NCI-H446 treated with DMSO at 0.1 percent for 48 hours (cell line): ENCODE measurements around the gene TIMP3.

Source experiments
- DNase-seq: peaks from one replicate; lab custom pipeline; 2025; lab: John Stamatoyannopoulos, UW

TIMP3 gene

DNA sequence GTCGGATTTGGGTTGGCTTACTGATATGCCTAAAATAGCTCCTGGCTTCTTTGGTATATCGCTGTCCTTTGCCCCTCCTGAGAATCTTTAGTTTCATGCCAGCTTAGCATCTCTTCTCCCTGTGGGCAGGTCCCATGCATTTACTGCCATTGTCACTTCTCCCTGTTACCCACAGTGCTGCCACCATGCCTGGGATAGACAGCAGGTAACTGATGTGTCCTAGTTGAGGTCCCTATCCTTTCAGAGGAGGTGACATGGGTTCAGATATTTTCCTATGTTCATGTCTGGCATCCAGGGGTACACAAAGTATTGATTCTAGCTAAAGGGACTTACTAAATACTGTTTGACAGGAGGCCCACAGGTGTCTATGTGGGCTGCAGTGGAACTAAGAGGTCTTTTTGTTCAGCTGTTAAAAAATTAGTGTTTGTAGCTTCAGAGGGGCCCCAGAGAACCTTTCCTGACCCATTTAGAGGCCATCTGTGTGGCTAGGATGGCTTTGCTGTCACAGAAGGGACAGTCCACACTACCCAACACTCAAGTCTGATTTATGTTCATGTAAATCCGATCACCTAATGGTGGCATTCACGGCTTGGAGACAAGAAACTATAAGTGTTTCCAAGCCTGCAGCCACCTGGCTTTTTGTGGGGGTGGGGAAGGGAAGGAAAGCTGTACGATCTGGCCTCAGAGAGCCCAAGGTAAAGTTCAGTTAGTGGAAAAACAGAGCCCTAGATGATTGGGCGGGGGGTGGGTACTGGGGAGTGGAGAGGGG, 8.5 kb downstream of the TIMP3 start:
- no peak for DNase-seq

- no peak for DNase-seq
Measured at GRCh38 chr22:32810555-32811133, 9.1 kb downstream of the TIMP3 start.

GRCh38 chr22:32811788-32812545, 10.5 kb downstream of the TIMP3 start:
- no peak for DNase-seq

DNA sequence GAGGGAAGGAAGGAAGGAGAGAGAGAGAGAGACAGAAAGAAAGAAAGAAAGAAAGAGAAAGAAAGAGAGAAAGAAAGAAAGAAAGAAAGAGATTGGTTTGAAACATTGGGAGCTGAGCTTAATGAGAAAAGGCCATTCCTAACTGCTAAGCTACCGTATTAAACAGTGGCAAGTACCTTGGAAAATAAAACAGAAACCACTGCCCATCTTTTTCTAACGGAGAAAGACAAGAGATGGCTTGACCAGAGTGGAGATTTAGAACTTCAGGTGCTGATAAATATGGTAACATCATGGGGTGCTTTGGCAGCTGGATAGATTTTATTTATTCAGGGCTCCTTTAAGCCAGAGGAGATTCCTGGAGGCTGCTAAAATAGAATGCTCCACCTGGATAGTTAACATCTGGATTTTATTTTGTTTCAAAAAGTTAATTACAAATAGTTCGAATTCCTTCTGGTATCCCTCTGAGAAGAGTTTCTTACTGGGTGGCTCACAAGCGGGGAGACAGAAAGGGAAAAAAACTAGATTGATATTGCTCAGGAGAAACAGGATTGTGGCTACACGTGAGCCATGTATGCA, 12.9 kb downstream of the TIMP3 start:
- DNase-seq = no peak

- no peak for DNase-seq
Measured at GRCh38 chr22:32815059-32815458, 13.6 kb downstream of the TIMP3 start.

GRCh38 chr22:32815943-32816342, 14.4 kb downstream of the TIMP3 start:
- DNase-seq = no peak

DNA sequence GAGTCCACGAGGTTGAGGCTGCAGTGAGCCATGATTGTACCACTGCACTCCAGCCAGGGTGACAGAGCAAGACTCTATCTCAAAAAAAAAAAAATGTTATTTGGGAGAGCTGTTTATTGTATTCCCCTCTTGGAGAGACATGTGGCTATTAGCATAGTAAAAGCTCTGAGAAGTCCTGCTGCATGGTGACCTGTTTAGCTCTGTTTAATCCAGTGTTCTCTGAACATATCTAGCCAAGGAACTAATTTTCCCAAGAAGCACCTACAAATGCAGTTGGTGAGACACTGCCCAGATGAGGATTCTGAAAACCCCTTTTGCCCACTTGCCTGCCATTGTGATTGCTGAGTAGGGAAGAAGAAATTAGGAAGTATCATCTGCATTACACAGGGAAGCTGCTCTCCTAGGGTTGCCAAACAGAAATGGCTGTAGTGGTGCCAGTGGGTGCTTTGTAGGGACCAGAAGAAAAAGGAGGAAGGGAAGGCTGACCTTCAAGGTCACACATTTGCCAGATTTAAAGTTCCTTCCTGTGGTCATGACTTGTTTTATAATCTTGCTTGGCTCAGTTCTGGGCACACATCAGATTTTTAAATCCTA, 15.7 kb downstream of the TIMP3 start:
- DNase-seq = no peak

DNA sequence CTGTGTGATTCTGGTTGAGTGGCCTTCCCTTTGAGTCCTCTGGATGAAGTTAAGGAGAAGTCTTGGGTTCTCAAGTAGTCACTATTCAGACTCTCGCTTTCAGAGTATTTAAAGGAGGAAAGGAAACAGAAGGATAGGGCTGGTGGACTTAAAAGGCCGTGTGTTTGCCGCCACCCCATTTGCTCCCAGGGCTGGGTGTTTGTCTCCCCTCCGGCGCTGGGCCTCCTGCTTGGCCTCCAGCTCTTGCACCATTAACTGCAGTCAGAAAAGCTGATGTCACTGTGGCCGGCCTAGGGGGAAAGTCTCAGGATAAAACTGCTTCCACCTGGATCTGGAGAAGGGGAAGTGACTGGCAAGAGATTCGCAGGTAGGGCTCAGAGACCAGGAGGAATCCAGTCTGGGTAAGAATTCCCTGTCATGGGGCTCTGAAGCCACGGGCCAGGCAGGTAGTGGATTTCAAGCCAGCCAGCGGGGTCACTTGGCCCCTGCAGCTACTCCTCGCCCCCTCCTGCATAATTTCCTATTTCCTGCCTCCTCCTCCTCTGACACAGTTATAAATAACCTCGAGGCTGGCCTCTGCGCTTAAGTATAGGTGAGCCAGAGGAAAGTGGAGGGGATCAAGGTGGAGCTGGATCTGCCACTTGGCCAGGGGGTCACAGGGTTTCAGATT, 17.1 kb downstream of the TIMP3 start:
- DNase-seq = no peak

GRCh38 chr22:32819120-32819519, 17.6 kb downstream of the TIMP3 start:
- DNase-seq = no peak

DNA sequence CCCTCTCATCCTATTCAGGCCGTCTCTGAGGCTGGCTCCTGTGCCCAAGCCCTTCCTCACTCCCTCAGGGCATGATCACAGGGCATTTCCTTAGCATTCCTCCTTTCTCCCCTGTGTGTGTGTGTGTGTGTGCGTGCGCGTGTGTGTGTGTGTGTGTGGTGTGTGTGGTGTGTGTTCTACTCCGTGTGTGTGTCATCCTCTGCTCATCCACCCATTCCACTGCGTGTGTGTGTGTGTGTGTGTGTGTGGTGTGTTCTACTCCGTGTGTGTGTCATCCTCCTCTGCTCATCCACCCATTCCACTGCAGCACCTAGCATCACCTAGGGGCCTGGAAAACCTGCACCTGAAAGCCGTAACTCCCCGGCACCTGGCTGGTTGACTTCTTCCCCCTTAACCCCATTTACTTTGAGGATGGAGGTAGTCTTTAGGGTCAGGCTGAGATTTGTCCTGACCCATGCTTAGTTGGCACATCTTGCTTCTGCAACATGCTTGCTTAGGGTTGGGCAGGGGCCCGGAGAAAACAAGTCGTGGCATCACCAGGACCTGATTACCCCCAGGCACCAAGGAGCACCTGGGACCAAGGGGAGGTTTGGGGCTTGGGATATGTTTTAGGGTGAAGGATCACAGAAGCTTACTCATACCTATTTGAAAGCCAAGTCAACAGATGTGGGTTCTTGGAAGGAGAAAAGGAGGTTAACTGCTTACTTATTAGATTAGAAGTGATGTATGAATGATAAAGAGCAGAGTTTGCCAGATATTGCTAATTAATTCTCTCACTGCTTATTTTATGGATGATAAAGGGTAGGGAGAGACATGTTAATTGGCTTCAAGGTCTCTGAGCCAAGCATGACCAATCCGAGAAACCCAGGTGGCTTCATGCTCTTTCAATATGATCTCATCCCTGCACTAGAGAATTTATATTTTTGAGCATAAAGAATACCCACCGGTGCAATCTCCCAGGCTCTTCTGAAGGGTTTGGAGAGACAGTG, 18.9 kb downstream of the TIMP3 start:
- no peak for DNase-seq

- no peak for DNase-seq
Measured at GRCh38 chr22:32822179-32822877, 20.8 kb downstream of the TIMP3 start.

DNA sequence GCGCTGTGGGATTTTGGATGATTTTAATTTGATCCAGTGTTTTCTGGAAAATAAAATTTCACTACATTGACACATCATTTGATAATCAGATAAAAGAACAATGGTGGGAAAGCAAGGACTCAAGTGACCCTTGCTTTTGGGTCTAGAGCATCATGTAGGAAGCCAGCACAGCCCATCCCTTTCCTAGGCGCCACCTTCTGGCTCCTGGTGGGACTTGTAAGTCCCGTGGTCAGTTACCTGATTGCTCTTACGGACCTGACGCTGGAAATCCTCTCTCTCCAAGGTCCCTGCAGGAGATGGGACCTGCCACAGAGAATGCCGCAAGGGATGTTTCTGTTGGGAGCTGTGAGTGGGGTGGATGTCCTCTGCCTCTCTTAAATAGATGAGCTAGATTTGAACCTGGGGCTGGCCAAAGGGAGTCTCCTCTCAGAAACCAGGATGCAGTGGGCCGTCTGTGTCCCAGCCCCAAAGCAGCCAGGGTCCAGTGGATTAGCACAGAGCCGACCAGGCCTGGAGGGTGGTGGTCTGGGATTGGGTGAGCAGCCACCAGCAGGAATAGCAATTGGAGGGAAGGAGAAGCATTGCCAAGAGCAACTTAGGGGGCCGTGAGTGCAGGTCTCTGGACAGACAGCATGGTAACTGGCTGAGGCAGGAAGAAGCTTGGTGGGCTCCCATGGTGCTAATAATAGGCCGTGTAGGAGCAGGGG, 21.7 kb downstream of the TIMP3 start:
- DNase-seq = no peak

DNA sequence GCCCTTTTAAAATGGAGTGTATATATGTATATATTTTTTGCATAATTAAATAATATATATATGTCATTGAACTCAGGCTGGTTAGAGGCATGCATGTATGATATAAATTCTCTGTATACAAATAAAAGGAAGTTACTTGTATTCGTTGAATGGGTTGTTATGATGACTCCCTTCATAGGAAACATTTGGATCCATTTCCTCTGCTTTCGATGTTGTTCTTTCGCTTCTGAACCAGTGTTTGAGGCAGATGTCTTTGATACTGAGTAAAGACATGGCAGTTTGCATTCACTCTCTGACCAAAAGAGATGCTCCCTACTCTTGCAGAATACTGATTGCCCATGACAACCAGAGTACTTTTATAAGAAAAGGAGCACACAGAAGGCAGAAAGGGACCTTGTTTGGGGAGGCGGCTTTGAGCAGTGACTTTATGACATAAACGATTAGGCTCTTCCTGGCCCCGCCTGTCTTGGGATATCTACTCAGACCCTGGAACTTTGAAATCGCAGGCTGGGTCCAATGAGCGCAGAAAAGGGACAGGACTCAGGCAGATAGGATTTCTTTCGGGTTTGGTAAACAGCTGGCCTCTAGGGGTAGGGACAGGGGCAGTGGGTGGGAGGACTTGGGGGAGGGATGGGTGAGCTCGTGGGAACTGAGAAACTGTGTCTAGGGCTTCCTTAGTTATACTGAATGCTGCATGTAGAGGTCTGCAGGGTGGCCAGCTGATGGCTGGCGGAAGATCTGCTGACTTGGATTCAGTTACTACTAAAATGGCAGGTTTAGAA, 23.2 kb downstream of the TIMP3 start:
- no peak for DNase-seq

DNA sequence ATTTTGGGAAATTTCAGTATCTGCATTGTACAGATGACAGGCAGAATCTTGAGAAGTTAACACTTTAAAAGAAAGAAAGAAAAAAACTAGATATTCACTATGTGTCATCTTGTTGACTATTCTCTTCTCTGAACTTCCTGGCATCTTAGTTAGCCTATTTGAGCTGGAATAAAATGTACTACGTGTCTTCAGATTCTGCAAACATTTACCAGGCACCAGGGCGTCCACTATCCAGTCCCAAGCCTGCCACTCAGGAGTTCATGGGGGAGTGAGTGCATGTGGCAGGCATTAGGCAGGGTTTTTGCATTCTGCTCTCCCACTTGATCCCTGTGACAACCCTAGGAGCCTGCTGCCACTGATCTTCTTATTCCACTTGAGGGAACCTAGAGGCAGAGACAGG, 25.0 kb downstream of the TIMP3 start:
- no peak for DNase-seq

DNA sequence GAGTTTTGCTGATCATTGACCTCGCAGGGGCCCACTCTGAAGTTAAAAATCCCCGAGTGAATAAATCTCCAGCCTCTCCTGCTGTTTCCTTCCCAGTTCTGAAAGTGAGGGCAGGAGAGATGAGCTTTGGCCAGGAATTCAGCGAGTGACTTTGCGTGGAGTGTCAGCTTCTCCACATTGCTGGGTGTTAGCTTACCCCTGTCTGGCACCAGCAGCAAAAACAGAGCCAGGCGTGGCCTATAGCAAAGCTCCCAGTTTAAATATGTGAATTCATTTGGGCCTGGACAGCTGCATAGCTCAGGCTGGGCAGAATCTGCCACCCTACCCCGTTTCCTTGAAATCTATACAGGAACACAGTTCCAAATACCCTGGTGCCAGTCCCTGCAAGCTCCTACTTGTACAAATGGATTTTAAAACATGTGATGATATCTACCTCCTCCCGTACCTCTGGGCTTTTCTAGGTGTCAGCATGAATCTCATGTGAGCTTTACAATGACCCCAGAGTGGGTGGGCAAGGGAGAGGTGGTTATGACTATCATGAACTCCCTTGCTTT, 25.6 kb downstream of the TIMP3 start:
- DNase-seq = no peak

GRCh38 chr22:32828150-32828549, 26.6 kb downstream of the TIMP3 start:
- no peak for DNase-seq

DNA sequence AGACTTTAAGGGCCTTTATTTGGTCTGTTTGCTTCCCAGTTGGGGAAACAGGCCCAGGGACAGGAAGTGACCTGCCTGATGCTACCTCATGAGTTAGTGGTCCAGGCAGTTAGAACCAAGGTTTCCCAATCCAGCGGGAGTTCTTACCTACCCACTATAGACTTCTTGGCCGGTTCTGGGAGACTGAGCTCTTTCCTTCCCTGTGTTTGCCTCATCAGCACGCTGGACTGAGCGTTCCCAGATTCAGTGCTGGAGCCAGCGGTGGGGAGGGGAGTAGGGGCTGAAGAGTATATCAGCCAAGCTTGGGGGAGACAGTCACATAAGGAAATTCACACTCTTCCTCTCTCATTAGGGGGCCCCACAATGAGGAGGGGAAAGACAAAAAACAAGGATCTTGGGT, 27.1 kb downstream of the TIMP3 start:
- DNase-seq = no peak

- no peak for DNase-seq
Measured at GRCh38 chr22:32829451-32829851, 27.9 kb downstream of the TIMP3 start.
